HG03520 (cell line): ENCODE measurements around the gene ZNF48.

Experiments
- ATAC-seq: cut with Tn5 transposase; IDR thresholded peaks from one replicate; pipeline ENCODE4 v1.9.1; 2021; ENCODE audit warnings: mild to moderate bottlenecking, moderate library complexity; ENCODE audit not compliant: unreplicated experiment

ZNF48 gene

DNA sequence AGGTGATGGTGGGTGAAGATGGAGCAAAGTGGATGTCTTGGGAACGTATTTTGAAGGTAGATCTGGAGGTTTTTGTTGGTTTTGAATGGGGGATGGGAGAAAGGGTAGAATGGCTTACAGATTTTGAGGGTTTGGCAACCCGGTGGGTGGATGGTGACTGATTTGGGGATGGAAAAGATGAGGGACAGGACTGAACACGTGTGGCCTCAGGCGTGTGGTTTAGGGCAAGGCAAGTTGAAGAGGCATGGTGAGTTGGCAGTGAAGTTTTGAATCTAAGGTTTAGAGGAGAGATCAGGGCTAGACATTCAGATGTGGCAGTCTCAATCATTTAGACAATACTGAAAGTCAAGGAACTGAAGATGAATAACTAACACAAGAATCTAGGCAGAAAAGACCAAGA, 39.6 kb downstream of the ZNF48 start:
- no peak for ATAC-seq

DNA sequence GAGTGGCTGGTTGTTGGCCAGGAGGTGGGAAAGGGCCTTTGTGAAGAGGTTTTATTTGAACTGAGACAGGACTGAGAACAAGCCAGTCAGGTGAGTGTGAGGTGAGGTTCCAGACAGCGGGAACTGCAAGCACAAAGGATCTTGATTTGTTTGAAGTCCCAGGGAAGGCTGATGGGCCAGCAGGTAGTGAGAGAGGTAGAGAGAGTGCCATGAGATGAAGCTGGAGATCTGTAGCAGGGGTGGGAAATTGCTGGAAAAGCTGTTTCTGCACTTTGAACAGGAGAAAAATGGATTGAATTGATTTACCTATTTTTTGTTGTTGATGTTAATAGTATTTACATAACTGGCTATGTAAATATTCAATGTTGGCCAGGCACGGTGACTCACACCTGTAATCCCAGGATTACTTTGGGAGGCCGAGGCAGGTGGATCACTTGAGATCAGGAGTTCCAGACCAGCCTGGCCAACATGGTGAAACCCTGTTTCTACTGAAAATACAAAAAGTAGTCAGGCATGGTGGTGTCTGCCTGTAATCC, 42.4 kb downstream of the ZNF48 start:
- ATAC-seq, result no peak

DNA sequence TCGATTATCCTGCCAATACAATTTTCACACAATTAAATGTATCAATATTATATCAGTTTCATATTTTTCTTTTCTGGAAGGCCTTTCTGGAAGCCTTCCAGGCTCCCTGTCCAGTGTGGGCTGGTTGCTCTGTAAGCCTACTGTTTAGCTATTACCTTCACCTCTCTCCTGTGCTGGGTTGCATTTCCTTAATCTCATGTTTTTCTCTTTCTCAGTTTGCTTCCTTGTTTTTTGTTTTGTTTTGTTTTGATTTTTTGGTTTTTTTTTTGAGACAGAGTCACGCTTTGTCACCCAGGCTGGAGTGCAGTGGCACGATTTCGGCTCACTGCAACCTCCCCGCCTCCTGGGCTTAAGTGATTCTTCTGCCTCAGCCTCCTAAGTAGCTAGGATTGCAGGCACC, 43.6 kb downstream of the ZNF48 start:
- ATAC-seq, result no peak

DNA sequence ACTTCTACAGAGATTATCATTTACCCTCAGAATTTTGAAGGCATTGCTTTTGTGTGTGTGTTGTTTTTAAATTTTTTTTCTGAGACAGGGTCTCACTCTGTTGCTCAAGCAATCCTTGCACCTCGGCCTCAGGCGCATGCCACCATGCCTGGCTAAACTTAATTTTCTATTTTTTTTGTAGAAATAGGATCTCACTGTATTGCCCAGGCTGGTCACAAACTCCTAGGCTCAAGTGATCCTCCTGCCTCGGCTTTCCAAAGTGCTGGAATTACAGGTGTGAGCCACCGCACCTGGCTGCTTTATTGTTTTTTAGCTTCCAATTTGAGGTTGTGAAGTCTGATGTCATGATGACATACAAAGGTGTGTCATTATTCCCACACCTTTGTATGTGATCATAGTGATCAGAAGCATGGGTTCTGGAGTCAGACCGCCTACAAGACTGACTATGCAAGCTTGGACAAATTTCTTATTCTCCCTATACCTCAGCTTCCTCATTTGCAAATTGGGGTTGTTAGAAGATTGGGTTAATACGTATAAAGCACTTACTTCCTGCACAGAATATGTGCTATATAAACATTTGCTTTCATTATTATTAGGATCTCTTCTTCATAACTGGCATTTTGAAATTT, 44.6 kb downstream of the ZNF48 start:
- no peak for ATAC-seq

DNA sequence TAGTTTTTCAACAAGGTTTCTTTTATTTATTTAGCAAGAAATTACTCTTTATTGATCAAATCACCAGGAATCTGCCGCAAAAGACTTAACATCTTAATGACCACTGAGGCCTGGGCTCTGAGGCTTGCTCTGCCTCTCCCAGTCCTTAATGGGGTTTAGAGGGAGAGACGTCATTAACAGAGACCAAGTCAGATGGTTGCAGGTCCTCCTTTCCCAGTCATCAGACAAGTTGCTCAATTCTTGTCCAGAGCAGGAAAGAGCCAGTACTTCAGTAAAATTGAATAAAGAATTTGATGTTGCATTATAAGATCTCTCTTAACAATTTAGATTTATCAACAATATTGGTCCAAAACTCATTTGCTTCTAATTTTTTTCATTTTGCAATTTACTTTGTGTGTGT, 48.4 kb downstream of the ZNF48 start:
- ATAC-seq, result no peak

DNA sequence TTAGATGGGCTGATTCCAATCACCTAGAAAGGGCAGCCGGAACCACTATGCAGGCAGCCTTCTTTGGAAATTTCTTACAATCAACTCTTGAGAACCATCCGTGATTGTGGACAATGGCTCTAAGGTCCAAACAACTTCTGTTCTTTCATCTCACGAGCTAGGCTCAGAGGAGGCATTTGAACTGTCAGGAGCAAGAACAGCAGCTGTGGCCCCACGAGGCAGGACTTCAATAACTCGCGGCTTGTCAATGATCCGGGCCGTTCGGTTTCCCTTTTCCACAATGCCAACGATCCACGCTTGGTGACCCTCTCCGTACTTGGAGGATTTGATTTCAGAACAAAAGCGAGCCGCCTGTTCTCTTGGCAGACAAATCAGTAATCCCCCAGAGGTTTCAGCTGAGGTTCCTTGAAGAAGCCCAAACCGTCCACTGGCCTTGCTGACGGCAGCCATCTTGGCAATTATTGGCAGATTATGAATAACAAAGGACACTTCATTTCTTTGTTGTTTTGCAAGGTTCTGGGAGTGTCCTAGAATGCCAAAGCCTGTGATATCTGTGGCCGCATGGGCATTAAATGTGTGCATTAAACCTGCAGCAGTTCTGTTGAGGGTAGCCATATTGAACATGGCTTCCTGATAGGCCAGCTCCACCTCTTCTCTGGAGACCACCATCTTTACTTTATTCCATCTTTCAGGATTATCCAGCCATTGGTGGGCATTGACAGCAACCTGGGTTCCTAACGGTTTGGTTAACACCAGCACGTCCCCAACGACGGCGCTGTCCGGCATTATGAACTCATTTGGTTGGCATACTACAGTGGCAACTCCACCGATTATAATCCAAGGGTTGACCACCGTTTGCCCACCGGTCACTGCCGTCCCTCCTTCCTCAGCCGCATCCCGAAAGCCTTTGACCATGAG, 49.3 kb downstream of the ZNF48 start:
- no peak for ATAC-seq

DNA sequence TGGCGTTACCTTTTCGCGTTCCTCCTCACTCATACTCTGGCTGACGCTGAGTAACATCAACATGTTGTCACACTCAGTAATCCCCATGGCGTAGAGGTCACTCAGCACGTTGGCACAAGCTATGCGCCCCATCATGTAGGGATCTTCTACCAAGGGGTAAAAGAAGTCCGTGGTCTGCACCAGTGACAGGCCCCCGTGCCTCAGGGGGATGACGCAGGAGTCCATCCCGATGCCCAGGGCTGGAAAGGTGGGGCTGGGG, 49.9 kb downstream of the ZNF48 start:
- no peak for ATAC-seq

DNA sequence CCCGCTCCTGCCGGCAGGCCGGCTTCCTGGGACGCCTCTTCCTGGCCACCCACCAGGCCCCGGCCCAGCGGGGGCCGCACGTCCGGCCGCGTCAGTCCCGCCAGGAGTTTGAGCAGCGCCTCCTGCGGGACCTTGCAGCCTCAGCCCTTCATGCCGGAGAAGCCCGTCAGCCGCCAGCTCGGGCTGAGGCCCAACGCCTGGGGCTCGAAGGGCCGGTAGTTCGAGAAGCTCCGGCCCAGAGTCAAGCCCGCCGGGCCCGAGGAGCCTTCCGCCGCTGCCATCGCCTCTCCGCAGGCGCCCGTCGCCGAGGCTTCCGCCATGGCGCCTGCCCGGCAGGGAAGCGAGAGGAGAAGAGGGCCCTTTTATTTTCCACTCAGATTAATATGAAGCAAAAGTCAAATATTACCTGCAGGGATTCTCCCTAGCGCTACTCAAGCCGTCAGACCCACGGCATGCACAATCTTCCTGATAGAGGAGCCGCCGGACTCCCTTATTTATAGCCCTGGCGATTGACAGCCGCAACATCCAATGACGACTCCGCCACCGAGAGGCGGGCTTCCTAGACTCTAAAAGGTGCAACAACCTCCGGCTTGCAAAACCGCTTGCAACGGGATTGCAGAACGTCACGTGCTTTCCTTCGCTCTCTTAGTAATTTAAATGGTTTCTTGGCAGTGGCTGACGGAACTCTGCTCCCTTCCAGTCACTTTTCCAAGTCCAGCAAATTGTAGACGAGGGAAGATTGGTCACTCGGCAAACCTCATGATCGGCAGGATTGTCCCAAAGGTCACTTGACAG, 50.4 kb downstream of the ZNF48 start, which contains the start of gene SEPHS2:
Gene SEPHS2, minus strand, starts transcription at position 467 of the 795 bp plus-strand sequence. Its CDS starts 147 bp downstream, at position 320.
- ATAC-seq, result peak; percentile 71

DNA sequence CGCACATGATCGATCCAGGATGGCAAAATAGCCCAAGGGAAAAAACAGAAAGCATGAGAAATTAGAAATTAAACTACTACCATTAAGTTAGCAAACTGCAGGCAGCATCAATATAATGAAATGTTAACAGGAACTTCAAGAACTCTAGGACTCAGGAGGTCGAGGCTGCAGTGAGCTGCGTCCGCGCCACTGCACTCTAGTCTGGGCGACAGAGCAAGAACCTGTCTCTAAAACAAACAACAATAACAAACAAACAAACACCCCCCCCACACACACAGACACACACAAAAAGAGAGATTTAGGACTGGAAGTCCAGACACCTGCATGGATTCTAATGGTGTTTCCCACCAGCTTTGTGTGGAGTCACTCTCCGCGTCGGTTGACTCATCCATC, 51.0 kb downstream of the ZNF48 start:
- ATAC-seq, result no peak

DNA sequence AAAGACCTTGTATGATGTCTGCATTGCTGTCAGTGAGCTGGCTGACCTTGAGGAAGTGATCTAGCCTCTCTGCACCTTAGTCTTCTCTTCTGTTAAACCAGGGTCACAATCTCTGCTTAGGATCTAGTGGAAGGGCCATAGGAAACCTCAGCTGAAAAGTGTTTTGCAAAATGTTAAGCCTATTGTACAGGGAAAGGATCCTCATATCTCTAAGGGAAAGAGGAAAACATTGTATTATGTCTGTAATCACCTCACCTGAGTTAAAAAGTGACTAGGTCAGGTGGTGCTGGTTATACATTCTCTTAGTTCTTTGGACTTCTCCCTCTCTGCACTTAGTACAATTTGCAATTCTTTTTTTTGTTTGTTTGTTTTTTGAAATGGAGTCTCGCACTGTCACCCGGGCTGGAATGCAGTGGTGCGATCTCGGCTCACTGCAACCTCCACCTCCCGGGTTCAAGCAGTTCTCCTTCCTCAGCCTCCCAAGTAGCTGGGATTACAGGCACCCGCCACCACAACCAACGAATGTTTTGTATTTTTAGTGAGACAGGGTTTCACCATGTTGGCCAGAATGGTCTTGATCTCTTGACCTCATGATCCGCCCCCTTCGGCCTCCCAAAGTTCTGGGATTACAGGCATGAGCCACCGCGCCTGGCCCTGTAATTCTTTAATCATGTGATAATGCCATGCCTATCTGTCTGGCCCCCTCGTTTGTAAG, 52.4 kb downstream of the ZNF48 start:
- no peak for ATAC-seq

DNA sequence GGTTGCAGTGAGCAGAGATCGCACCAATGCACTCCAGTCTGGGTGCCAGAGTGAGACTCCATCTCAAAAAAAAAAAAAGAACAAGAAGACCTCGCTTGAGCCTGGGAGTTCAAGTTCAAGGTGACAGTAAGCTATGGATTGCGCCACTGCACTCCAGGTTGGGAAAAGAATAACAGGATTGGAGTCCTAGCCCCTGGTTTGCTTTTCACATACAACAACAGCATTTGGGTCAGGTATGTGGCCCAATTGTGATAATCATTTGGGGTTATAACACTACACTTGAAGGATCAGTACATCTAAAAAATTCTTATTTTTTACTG, 53.9 kb downstream of the ZNF48 start:
- no peak for ATAC-seq
